Left forelimb (tissue), 1 donor: ENCODE results near the gene GNG3.

Experiments
- DNase-seq: peaks from one replicate; pipeline ENCODE4 v3.0.0-alpha.2; 2018; ENCODE audit warnings: low spot score

GNG3 gene

GRCh38 chr11:62757846-62758788, 50.6 kb downstream of the GNG3 start:
- DNase-seq: no peak
